Nephron progenitor cell (in vitro differentiated cells): ENCODE results near the gene UGT2A1.
"Not testable (repeated sequence)": the region's sequence is repeated elsewhere in the genome, so short reads cannot be mapped to it uniquely, and the experiment has no call there.

ENCODE experiments used
- DNase-seq: peaks from one replicate; pipeline ENCODE4 v3.0.0; 2021
- H3K27ac Mint-ChIP-seq: 2 replicates; pipeline ENCODE4 v1.8.0; 2021; ENCODE audit warnings: mild to moderate bottlenecking, moderate library complexity, mixed read lengths
- H3K27me3 Mint-ChIP-seq: 2 replicates; pipeline ENCODE4 v1.8.0; 2021; ENCODE audit warnings: mild to moderate bottlenecking, low read depth, mixed read lengths; ENCODE audit not compliant: poor library complexity
- H3K36me3 Mint-ChIP-seq: 2 replicates; pipeline ENCODE4 v1.8.0; 2021; ENCODE audit warnings: low read depth, mixed read lengths
- H3K4me1 Mint-ChIP-seq: 2 replicates; pipeline ENCODE4 v1.8.0; 2021; ENCODE audit warnings: mixed read lengths
- H3K4me3 Mint-ChIP-seq: 2 replicates; pipeline ENCODE4 v1.8.0; 2021; ENCODE audit warnings: mild to moderate bottlenecking, moderate library complexity, mixed read lengths
- H3K9me3 Mint-ChIP-seq: 2 replicates; pipeline ENCODE4 v1.8.0; 2021; ENCODE audit warnings: mild to moderate bottlenecking, moderate library complexity, mixed read lengths
- TF ChIP-seq, protein P1 (sequence below): fragments of 200-600 bp; sonication (generic); IDR thresholded peaks from 2 replicates; pipeline ENCODE4 v1.5.0; 2021; ENCODE audit warnings: antibody characterized with exemption

UGT2A1 gene

DNA sequence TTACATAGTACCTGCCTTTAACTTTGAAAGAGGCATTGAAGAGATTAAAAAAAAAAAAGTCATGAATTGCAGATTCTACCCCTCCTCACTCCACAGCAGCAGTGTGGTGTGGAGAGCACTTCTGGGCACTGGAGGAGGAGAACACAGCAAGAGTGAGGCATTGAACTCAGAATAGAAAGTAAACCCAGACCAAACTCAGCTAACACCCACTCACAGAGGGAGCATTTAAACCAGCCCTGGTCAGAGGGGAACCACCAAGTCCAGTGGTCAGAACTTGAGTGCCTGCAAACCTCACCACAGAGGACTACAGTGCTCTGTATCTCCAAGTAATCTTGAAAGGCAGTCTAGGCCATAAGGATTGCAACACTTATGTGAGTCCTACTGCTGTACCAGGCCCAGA is 15.6 kb upstream of the UGT2A1 start:
- no peaks in the 10 kb centered on the region for H3K27me3 Mint-ChIP-seq
- no peaks in the 10 kb centered on the region for H3K4me1 Mint-ChIP-seq
- DNase-seq, result no peak
- peaks cover 9% of the 10 kb centered on the region for H3K9me3 Mint-ChIP-seq
- H3K36me3 Mint-ChIP-seq, result peaks cover 2% of the 10 kb centered on the region
- H3K27ac Mint-ChIP-seq, result no peak overlapping the region
- TF ChIP-seq, protein P1, sequence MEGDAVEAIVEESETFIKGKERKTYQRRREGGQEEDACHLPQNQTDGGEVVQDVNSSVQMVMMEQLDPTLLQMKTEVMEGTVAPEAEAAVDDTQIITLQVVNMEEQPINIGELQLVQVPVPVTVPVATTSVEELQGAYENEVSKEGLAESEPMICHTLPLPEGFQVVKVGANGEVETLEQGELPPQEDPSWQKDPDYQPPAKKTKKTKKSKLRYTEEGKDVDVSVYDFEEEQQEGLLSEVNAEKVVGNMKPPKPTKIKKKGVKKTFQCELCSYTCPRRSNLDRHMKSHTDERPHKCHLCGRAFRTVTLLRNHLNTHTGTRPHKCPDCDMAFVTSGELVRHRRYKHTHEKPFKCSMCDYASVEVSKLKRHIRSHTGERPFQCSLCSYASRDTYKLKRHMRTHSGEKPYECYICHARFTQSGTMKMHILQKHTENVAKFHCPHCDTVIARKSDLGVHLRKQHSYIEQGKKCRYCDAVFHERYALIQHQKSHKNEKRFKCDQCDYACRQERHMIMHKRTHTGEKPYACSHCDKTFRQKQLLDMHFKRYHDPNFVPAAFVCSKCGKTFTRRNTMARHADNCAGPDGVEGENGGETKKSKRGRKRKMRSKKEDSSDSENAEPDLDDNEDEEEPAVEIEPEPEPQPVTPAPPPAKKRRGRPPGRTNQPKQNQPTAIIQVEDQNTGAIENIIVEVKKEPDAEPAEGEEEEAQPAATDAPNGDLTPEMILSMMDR, result no peak
- H3K4me3 Mint-ChIP-seq, result no peak overlapping the region

DNA sequence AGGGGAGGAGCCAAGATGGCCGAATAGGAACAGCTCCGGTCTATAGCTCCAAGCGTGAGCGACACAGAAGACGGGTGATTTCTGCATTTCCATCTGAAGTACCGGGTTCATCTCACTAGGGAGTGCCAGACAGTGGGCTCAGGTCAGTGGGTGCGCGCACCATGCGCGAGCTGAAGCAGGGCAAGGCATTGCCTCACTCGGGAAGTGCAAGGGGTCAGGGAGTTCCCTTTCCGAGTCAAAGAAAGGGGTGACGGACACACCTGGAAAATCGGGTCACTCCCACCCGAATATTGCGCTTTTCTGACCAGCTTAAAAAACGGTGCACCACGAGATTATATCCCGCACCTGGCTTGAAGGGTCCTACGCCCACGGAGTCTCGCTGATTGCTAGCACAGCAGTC is 11.0 kb upstream of the UGT2A1 start:
- not testable (repeated sequence) for DNase-seq, H3K4me1 Mint-ChIP-seq, H3K27me3 Mint-ChIP-seq, H3K27ac Mint-ChIP-seq, H3K4me3 Mint-ChIP-seq
- H3K9me3 Mint-ChIP-seq, result peaks cover 43% of the 10 kb centered on the region
- H3K36me3 Mint-ChIP-seq, result peaks cover 15% of the 10 kb centered on the region

DNA sequence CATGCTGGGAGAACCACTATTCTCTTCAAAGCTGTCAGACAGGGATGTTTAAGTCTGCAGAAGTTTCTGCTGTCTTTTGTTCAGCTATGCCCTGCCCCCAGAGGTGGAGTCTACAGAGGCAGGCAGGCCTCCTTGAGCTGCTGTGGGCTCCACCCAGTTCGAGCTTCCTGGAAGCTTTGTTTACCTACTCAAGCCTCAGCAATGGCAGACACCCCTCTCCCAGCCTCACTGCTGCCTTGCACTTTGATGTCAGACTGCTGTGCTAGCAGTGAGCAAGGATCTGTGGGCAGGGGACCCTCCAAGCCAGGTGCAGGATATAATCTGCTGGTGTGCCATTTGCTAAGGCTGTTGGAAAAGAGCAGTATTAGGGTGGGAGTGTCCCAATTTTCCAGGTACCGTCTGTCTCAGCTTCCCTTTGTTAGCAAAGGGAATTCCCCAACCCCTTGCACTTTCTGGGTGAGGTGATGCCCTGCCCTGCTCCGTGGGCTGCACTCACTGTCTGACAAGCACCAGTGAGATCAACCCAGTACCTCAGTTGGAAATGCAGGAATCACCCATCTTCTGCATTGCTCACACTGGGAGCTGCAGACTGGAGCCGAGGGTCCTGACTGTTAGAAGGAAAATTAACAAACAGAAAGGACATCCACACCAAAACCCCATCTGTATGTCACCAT is 8.2 kb upstream of the UGT2A1 start:
- not testable (repeated sequence) for H3K27me3 Mint-ChIP-seq, H3K4me3 Mint-ChIP-seq, H3K4me1 Mint-ChIP-seq, H3K27ac Mint-ChIP-seq, DNase-seq
- Mint-ChIP-seq H3K36me3 (peaks cover 15% of the 10 kb centered on the region), H3K9me3 (peaks cover 49% of the 10 kb centered on the region)

DNA sequence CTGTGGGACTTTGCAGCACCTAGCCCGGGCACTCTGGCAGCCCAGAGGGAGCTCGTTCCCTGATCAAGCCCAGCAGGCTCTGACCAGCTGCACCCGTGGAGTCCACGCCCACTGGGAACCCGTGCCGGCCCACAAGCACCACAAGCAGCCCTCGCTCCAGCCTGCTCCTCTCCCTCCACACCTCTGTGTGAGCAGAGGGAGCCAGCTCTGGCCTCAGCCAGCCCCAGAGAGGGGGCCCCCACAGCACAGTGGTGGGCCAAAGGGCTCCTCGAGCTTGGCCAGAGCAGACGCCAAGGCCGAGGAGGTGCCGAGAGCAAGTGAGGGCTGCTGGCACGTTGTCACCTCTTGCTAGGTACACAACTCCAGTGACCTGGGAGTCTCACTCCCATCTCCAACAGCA is 5.1 kb upstream of the UGT2A1 start:
- Mint-ChIP-seq H3K36me3 (peaks cover 7% of the 10 kb centered on the region), H3K4me3 (no peak overlapping the region), H3K4me1 (no peaks in the 10 kb centered on the region), H3K27me3 (peaks cover 5% of the 10 kb centered on the region), H3K27ac (no peak overlapping the region), H3K9me3 (peaks cover 34% of the 10 kb centered on the region)
- TF ChIP-seq, protein P1, result no peak
- no peak for DNase-seq

DNA sequence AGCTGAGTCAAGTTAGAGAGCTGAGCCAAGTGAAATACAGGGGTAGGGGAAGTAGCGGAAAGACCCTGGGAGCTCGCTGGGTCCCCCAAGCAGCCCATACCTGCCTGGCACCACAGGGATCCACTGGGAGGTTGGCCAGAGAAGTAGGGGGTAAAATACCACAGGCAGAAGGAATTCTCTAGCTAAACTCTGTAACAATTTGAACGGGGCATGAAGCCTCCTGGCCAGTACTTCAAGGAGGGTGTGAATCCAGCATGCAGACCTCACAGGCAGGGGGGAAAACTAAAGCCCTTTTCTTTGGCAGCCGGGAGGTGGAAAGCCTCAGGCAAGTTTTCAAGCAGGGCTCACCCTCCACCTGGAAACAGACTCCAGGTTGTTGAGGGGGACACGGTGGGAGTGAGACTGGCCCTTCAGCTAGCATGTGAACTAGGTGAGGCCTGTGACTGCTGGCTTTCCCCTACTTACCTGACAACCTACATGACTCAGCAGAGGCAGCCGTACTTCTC is 3.7 kb upstream of the UGT2A1 start:
- H3K4me3 Mint-ChIP-seq, result no peak overlapping the region
- no peak for DNase-seq
- H3K4me1 Mint-ChIP-seq, result no peaks in the 10 kb centered on the region
- H3K9me3 Mint-ChIP-seq, result peaks cover 21% of the 10 kb centered on the region
- H3K27ac Mint-ChIP-seq, result peak overlapping the region; percentile 20
- peaks cover 2% of the 10 kb centered on the region for H3K27me3 Mint-ChIP-seq
- TF ChIP-seq, protein P1, result no peak
- H3K36me3 Mint-ChIP-seq, result peaks cover under 1% of the 10 kb centered on the region

DNA sequence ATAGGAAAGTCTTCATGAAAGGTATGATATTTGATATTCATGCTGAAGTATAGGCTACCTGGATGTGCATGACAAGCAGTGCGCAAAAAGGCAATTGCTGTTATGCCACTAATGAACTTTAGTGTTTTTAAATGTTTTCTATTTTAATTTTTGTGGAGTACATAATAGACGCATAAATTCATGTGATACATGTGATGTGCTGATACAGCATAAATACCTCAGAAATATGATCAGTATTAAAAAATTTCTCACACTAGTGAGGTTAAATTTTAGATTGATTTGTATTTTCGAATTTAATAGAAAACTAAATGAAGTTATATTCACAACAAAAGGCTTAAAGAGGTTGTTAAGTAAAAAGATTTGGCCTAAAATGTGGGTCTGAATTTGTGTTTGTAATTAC is 2.2 kb downstream of the UGT2A1 start:
- TF ChIP-seq, protein P1, result no peak
- no peaks in the 10 kb centered on the region for H3K4me1 Mint-ChIP-seq
- no peaks in the 10 kb centered on the region for H3K36me3 Mint-ChIP-seq
- no peak for DNase-seq
- H3K27ac Mint-ChIP-seq, result no peak overlapping the region
- H3K4me3 Mint-ChIP-seq, result no peak overlapping the region
- no peaks in the 10 kb centered on the region for H3K9me3 Mint-ChIP-seq
- H3K27me3 Mint-ChIP-seq, result peaks cover 2% of the 10 kb centered on the region

DNA sequence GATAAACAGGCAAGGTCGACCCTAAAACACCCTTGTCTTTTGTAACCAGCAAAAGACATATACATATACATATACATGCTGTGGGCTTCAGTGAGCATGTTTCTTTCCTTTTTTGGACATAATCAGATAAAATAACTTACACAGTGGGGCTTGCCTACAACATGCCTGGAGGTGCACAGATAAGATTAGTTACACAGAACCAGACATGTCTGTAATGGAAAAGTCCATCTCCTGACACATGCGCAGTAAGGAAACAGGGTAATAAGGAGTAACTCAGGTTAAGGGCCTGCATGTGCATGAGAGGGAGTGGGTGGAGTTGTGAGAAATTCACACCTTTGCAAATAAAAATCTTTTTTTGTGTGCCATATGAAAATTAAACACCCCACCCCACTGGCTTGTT is 3.4 kb downstream of the UGT2A1 start:
- DNase-seq, result no peak
- TF ChIP-seq, protein P1, result no peak
- Mint-ChIP-seq H3K4me1 (no peaks in the 10 kb centered on the region), H3K27me3 (peaks cover 2% of the 10 kb centered on the region), H3K36me3 (no peaks in the 10 kb centered on the region), H3K4me3 (no peak overlapping the region), H3K9me3 (no peaks in the 10 kb centered on the region), H3K27ac (no peak overlapping the region)
